Activated T-cell treated with anti-CD3 and anti-CD28 coated beads, Interleukin-2, amount 50 U/mL, for 48 hours (primary cell): ENCODE measurements around the gene JAM3.

Source experiments
- DNase-seq, 2 experiments: peaks; one replicate each; pipeline ENCODE4 v3.0.0-alpha.2; 2020

The JAM3 gene

GRCh38 chr11:134039726-134040385, 29.0 kb upstream of the JAM3 start:
- DNase-seq: no peak

DNA sequence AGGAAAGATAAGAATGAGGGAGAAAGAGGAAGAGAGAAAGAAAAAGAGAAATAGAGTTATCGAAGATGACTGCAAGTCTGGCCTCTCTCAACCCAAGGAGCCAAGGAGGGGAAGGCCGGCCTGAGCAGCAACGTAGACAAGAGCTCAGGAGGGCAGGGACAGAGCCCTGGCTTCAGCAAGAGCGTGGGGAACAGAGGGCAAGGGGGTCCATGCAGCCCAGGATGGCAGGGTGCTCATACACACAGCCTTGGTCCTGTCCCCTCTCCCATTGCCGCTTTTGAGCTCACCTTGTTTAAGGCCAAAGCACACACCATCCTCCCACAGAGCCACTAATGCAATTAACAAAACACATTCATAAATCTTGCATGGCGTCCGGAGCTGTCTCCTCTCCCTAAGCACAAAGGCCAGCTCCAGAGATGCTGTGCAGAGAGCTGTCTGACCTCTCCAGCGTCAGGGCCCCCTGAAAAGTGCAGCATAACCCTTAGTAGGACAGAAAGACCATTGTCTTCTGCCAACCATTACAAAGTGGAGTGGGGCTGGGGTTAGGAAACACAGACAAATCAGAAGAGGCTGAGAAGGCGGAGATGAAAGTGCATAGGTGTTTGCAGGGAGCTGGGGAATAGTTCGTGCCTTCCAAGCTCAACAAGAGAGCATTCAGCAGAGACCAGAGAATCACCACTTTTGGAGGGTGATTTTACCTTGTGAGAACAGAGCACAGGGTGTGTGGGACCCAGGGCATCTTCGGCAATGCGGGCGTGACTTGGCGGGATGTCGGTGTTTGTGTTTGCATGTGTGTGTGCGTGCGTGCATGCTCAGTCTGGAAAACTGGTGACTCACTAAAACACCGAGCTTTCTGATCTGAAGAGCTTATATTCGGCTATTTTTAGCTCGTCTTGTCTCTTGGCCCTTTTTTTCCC, 28.2 kb upstream of the JAM3 start:
- no peak for DNase-seq

GRCh38 chr11:134041349-134041748, 27.5 kb upstream of the JAM3 start:
- DNase-seq: no peak

DNA sequence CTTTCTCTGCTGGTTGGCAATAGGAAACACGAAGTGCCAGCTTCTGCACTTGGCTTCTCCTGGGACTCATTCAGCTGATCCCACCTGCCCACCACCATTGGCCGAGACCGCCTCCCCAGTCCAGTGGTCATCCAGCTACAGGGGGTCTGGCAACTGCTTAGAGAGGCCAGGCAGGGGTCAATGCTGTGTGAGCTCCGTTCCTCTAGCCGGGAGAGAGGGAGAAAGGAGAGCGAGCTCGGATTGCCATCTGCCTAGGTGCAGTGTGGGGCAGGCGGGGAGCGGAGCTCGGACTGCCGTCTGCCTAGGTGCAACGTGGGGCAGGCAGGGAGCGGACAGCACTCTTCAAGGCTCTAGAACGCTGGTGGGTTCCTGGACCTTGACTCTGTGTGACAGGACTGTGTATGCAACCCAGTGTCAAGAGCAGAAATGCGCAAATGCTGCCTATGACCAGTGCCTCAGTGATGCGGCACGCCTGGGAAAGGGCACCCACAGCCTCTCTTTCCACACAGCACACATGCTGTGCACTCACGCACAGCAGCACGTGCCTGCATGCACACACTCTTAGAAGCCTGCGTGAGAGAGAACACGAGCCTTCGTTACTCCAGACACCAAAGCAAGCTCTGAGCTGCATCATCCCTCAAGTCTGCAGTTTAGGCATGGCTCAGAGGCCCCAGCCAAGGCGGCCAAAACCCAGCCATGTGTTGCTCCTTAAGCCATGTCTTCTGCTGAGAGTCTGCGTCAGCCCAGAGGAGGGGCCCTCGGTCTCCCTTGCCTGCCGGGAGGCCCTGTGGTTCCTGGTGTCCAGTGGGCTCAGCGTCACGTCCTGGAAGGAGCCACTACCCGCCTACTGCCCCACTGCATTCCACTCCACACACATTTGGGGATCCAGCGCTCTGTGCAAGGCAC, 26.8 kb upstream of the JAM3 start:
- DNase-seq: no peak

GRCh38 chr11:134043821-134044420, 25.0 kb upstream of the JAM3 start:
- DNase-seq: no peak

DNA sequence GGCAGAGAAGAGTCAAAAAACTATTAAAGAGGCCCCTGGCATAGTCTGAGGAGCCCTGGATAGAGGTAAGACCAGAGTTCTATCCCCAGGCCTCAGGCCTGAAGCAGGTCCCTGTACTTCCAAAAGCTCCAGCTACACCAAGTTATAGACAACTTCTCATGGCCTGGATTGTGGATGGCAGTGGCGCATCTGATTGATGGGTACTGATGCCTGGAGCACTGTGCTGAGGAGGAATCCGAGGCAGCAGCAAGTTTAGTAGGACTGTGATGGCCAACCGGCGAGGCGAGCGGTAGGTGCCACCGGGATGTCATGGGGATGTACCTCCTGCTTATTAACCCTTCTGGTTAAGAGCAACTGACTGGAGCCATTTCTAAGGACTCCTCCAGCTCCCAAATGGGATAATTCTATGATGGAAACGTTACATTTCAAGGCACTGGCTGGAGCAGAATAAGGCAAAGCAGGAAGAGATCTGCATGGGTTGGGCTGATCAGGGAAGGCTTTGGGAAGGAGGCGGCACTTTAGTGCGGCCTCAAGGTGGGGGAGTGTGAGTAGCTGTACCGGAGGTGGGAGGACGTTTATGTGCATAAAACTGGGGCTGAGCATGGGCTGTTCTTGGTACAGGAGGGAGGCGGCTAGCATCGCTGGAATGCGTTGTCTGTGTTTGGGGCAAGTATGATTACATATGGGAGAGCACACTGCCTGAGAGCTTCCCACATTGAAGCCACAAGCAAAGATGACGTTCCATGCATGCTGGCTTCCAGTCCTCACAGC, 24.2 kb upstream of the JAM3 start:
- DNase-seq: no peak

DNA sequence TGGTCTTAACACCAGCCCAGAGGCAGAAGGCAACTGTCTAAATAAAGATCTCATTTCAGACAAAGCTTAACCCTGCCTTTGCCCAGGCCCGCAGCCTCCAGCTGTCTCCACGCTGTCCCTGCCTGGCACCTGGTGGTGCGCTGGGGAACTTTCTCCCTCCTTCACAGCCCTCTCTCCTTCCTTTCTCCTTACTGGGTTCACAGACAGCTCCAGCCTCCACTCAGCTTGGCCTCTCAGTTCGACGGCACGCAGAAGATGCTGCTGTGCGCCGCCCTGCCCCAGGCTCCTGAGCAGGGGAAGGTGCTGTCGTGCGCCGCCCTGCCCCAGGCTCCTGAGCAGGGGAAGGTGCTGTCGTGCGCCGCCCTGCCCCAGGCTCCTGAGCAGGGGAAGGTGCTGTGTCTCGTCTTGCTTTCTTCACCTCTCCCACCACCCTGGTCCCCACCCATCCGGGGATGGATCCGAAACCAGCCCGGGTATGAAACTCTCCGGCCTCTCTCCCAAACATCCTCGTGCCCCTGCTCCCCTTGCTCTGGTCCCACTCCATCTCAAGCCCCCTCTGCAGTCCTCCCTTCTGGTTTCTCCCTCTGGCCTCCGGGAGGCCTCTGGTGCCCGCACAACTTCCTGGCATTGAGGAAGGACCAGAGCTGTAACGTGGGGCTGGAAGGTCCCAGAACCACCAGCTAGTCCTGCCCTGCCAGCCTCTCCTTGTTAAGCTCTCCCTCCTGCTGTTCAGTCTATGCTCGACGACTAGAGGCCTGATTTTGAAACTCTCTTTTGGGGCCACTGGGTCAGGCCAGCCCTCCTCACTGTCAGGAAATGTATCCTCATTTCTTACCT, 22.9 kb upstream of the JAM3 start:
- DNase-seq: peak in 1 of 2 experiments; percentile 50

DNA sequence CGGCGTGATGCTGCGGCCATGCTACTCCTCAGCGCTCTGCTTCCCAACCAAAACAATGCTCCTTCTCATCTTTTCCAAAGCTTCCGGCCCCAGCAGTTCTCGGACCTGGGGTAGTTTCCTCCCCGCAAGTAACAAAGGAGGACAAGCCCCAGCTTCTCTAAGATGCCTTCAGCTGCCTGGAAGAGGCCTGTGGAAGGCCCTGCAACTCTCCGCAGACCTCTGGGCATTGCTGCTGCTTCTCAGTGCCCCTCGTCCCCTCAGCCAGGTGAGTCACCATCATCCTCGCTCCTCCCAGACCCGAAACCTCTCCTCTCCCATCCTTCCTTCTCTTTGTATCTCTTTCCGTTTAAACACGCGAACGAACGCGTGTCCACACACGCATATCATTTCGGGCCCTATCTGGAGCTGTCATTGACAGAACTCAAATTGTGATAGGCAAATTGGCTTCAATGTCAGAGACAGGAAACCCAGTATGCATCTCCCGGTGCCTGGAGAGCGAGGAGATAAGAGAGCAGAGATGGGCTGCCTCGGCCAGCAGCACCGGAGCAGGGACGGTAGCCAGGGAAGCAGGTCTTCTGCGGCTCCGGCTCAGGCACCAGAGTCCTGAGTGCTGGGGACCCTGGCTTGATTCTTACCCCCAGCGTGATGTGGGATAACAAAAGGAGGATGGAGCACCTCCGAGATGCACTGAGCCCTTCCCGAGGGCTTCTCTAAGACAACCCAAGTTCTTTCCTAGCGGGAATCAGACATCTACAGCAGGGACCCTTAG, 22.0 kb upstream of the JAM3 start:
- no peak for DNase-seq

DNA sequence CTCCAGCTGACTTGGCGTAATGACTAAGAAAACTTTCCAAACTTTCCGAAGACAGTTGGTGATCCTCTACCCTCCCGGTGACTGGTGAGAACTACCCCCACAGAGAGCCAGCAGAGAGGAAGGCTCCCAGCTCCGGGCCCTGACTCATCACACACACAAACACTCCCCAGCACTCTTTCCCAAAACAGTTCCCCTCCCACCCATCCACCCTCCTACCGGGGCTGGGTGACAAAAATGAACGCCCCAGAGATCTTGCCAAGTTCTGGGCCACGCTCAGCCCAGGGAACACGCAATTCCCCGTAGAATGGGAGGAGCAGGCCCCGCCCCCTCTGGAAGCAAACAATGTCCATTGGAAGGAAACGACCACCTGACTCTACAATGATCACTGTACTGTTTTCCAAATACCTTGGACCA, 21.3 kb upstream of the JAM3 start:
- DNase-seq: no peak

GRCh38 chr11:134048028-134048427, 20.8 kb upstream of the JAM3 start:
- no peak for DNase-seq

- DNase-seq: peak in 1 of 2 experiments; percentile 15
Observed at GRCh38 chr11:134049303-134049702, 19.6 kb upstream of the JAM3 start.

DNA sequence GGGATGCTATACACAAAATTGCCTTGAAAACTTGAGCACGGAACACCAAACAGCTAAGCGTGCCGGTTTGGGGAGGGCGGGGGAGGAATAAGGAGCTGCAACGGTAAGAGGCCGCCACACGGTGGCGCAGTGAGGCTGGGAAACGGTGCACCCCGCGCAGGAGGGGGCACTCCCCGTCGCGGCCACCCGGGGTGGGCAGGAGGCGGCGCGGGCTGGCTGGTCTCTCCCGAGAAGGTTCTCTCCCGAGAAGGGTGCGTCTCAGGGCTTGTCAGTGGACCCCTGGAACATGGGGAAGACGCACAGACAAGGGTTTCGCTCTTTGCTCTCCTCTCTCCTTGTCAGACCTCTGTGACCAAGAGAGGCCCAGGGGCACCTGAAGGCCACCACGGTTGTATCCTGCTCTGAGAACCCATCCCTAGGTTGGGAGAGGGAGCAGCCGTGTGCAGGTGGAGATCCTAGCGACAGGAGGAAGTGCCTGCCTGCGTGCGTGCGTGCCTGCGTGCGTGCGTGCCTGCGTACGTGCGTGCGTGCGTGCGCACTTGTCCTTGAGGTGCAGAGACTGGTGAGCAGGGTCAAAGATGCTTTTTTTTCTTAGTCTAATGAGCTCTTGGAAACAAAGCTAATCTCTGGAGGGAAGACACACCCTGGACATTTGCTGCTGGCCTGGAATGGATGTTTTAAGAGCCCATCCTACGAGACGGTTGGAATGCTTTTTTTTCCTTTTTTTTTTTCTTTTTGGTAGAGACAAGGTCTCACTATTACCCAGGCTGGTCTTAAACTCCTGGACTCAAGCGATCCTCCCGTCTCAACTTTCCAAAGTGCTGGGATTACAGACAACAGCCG, 18.1 kb upstream of the JAM3 start:
- DNase-seq: peak; percentile 79 to 85

GRCh38 chr11:134052395-134052987, 16.4 kb upstream of the JAM3 start:
- DNase-seq: peak; percentile 17 to 29

DNA sequence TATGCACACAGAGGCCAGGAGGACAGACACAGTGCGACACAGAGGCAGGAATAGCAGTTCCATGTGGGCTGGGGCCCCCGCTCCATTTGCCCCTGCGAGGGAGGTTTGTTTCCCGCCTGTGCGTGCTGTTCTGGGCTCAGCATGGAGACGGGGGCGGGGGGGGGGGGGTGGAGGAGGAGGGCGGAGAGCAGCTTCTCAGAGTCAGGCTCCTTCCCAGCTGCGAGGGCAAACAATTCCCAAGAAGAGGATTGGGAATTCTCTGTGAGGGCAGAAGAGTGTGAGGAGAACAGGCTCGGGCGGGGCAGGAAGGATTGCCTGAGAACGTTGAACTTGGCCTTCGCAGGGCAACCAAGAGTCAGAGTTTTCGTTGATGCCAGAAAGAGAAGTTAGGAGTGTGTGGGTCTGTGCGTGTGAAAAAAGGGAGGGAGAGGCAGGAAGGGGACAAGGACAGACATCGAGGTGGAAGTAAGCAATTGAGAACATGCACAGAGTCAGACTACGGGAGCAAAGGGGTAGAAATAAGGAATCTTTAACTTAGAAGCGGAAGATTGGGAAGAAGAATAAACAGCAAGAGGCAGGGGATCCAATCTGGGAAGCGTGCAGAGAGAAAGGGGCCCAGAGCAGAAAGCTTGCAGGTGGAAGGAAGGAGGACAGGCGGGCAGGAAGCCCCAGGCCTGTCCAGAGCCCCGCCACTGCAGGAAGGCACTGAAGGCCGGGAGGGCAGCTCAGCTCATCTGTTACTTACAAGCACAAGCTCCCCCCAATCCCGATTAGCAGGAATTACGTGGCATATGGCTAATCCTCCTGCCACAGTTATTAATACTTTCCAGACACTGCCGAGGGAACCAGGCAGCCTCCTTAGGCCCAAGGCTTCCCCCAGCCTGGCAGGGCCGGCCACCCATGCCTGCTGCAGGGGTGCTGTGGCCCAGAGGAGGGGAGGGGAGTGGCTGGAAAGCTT, 15.6 kb upstream of the JAM3 start:
- DNase-seq: peak in 1 of 2 experiments; percentile 12

DNA sequence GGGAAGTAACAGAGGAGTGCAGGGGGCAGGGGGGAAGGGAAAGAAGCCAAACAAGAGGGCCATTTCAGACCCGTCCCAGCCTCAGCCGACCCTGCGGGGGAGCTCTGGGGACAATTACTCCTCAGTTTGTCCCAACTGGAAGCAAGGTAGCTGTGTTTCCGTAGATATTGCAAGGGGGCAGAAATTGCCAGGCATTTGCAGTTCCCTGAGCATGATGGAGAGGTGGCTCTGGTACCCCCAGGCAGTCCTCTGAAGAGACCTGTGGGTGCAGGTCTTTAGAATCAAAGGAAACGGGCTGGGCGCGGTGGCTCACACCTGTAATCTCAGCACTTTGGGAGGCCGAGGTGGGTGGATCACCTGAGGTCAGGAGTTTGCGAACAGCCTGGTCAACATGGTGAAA, 13.8 kb upstream of the JAM3 start:
- DNase-seq: no peak

DNA sequence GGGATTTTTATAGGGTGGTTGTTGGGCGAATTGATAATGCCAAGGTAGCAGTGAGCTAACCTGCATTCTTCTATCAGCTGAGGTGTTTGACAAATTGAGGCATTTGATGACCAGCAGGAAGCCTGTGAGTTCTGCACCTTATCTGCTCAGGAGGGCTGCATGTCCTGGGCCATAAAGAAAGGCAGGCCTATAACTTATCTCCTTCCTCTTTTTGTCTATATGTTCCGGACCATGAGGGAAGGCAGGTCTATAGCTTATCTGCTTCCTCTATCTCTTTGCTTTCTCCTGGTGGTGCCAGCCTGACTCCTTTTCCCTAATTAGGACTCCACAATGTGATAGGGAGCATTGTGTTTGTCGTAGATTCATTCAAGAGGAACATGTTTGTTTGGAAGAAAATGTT, 8.6 kb upstream of the JAM3 start:
- no peak for DNase-seq
